M059J (cell line): ENCODE measurements around the gene POU2F1. TPM values are rescaled to one million over a fixed set of nuclear protein-coding genes. Genes with fewer than 3 reads are reported as not detected.

Experiments
- DNase-seq: peaks from one replicate; pipeline ENCODE4 v3.0.0-alpha.2; 2012; ENCODE audit warnings: low read depth
- total RNA-seq: library from RNA; depleted of rRNA; stranded (reverse); fragments of >200 nt; shearing (Covaris generic); gene quantifications from 2 replicates; pipeline ENCODE4 v1.2.3, GENCODE V29; 2014

The POU2F1 gene
- total RNA-seq, 1 experiment from 2014 or later, result 5.5 TPM

GRCh38 chr1:167272369-167272957 is 51.8 kb downstream of the POU2F1 start:
- DNase-seq, result no peak

- DNase-seq, result peak; percentile 88
Measured at GRCh38 chr1:167273027-167273800, 52.5 kb downstream of the POU2F1 start.

- DNase-seq, result no peak
Measured at GRCh38 chr1:167274061-167274460, 53.4 kb downstream of the POU2F1 start.

- DNase-seq, result no peak
Measured at GRCh38 chr1:167276969-167277368, 56.3 kb downstream of the POU2F1 start.

GRCh38 chr1:167278497-167278896 is 57.8 kb downstream of the POU2F1 start:
- DNase-seq, result no peak

- DNase-seq, result no peak
Measured at GRCh38 chr1:167280912-167281311, 60.2 kb downstream of the POU2F1 start.

- no peak for DNase-seq
Measured at GRCh38 chr1:167288390-167289074, 67.8 kb downstream of the POU2F1 start.

- no peak for DNase-seq
Measured at GRCh38 chr1:167289075-167289442, 68.4 kb downstream of the POU2F1 start.

- no peak for DNase-seq
Measured at GRCh38 chr1:167289966-167290365, 69.3 kb downstream of the POU2F1 start.

GRCh38 chr1:167291539-167292185 is 71.0 kb downstream of the POU2F1 start:
- DNase-seq, result no peak

- DNase-seq, result no peak
Measured at GRCh38 chr1:167292216-167292615, 71.5 kb downstream of the POU2F1 start.

GRCh38 chr1:167293057-167293456 is 72.4 kb downstream of the POU2F1 start:
- no peak for DNase-seq

- DNase-seq, result peak; percentile 75
Measured at GRCh38 chr1:167294528-167294927, 73.8 kb downstream of the POU2F1 start.

- no peak for DNase-seq
Measured at GRCh38 chr1:167297222-167298214, 76.8 kb downstream of the POU2F1 start.

- DNase-seq, result no peak
Measured at GRCh38 chr1:167298325-167298724, 77.6 kb downstream of the POU2F1 start.

- DNase-seq, result no peak
Measured at GRCh38 chr1:167301355-167301754, 80.7 kb downstream of the POU2F1 start.

- no peak for DNase-seq
Measured at GRCh38 chr1:167304165-167304564, 83.5 kb downstream of the POU2F1 start.

GRCh38 chr1:167305059-167305705 is 84.5 kb downstream of the POU2F1 start:
- DNase-seq, result no peak

GRCh38 chr1:167305706-167306277 is 85.1 kb downstream of the POU2F1 start:
- no peak for DNase-seq

GRCh38 chr1:167310732-167311131 is 90.0 kb downstream of the POU2F1 start:
- DNase-seq, result no peak
